CD4-positive, CD25-positive, alpha-beta regulatory T cell (primary cell): Measurements from ENCODE around the gene TNFAIP2. TPM values are rescaled to one million over a fixed set of nuclear protein-coding genes. Genes with fewer than 3 reads are reported as not detected.
A peak's percentile ranks its signal among the peaks of the same experiment; 100 is the strongest.

ENCODE experiments used
- ATAC-seq, 2 donors: fragments of 150-1000 bp; cut with Tn5 transposase; one replicate each; pipeline ENCODE4 v1.10.0; 2021; ENCODE audit warnings: low read depth in 2 of 2, moderate number of reproducible peaks in 2 of 2, moderate library complexity in 1 of 2
- DNase-seq, 3 donors: peaks; one replicate each; pipeline versions ENCODE4 v3.0.0 to v3.0.0-alpha.2; 2012 to 2022; ENCODE audit warnings: mixed read lengths in 1 of 3
- H3K27ac ChIP-seq: one replicate; pipeline ENCODE4 v1.7.0; 2013; ENCODE audit warnings: mild to moderate bottlenecking, low read length; ENCODE audit not compliant: insufficient read depth, poor library complexity, severe bottlenecking
- H3K27me3 ChIP-seq: one replicate; pipeline ENCODE4 v1.7.0; 2013; ENCODE audit warnings: low read length; ENCODE audit not compliant: control insufficient read depth, insufficient read depth
- H3K36me3 ChIP-seq: one replicate; pipeline ENCODE4 v1.7.0; 2013; ENCODE audit warnings: mild to moderate bottlenecking, low read length, moderate library complexity; ENCODE audit not compliant: control insufficient read depth, insufficient read depth
- H3K4me1 ChIP-seq: 2 replicates; pipeline ENCODE4 v1.7.0; 2013; ENCODE audit warnings: mild to moderate bottlenecking, low read length; ENCODE audit not compliant: insufficient read depth, control insufficient read depth, poor library complexity, severe bottlenecking
- H3K4me3 ChIP-seq: one replicate; pipeline ENCODE4 v1.7.0; 2013; ENCODE audit warnings: low read depth, mild to moderate bottlenecking, low read length, moderate library complexity
- H3K9me3 ChIP-seq, 2 experiments: 1 replicate in 1 of 2; 2 replicates in 1 of 2; pipeline ENCODE4 v1.7.0; 2013; ENCODE audit warnings: low read length in 2 of 2, mild to moderate bottlenecking in 1 of 2, moderate library complexity in 1 of 2; ENCODE audit not compliant: control insufficient read depth in 2 of 2
- H3K27ac Mint-ChIP-seq, 3 donors: one replicate each; pipeline ENCODE4 v1.8.0; 2020 to 2022; ENCODE audit warnings: mild to moderate bottlenecking in 3 of 3, mixed read lengths in 3 of 3, moderate library complexity in 2 of 3
- H3K27me3 Mint-ChIP-seq: one replicate; pipeline ENCODE4 v1.8.0; 2022; ENCODE audit warnings: mild to moderate bottlenecking, mixed read lengths
- H3K36me3 Mint-ChIP-seq: one replicate; pipeline ENCODE4 v1.8.0; 2020; ENCODE audit warnings: mixed read lengths
- H3K4me1 Mint-ChIP-seq, 4 donors: one replicate each; pipeline ENCODE4 v1.8.0; 2020 to 2022; ENCODE audit warnings: mixed read lengths in 4 of 4, mild to moderate bottlenecking in 1 of 4
- H3K4me3 Mint-ChIP-seq, 4 donors: one replicate each; pipeline ENCODE4 v1.8.0; 2020 to 2022; ENCODE audit warnings: mild to moderate bottlenecking in 4 of 4, mixed read lengths in 4 of 4, moderate library complexity in 3 of 4
- H3K9me3 Mint-ChIP-seq, 7 donors: one replicate each; pipeline ENCODE4 v1.8.0; 2020 to 2022; ENCODE audit warnings: mixed read lengths in 7 of 7, mild to moderate bottlenecking in 3 of 7, moderate library complexity in 2 of 7
- polyA plus RNA-seq, 4 donors: library from polyadenylated mRNA; unstranded; fragments of 300-500 nt; fragmentation: Illumina TruSeq; gene quantifications; one replicate each; pipeline ENCODE4 v1.2.3, GENCODE V29; 2021
- total RNA-seq: library from RNA; stranded (reverse); gene quantifications from one replicate; pipeline ENCODE4 v1.2.3, GENCODE V29; 2022

Gene TNFAIP2
- total and polyA plus RNA-seq, 5 donors from 2014 or later: 0.64 TPM; not detected in 4

- no peak overlapping the region for H3K27ac ChIP-seq
- Mint-ChIP-seq H3K9me3 (no peaks in the 10 kb centered on the region), H3K27me3 (peaks cover 11% of the 10 kb centered on the region), H3K4me3 (no peak overlapping the region), H3K4me1 (peaks cover 0 to 3% (median 0%) of the 10 kb centered on the region in 4 donors), H3K36me3 (no peaks in the 10 kb centered on the region), H3K27ac (no peak overlapping the region)
- H3K4me1 ChIP-seq: no peaks in the 10 kb centered on the region
- no peaks in the 10 kb centered on the region for H3K27me3 ChIP-seq
- ATAC-seq (no peak), DNase-seq (no peak)
- no peak overlapping the region for H3K4me3 ChIP-seq
- H3K36me3 ChIP-seq: no peaks in the 10 kb centered on the region
- no peaks in the 10 kb centered on the region for H3K9me3 ChIP-seq
Measured at GRCh38 chr14:103158688-103159087, 35.4 kb downstream of the TNFAIP2 start.

- H3K36me3 ChIP-seq: no peaks in the 10 kb centered on the region
- peaks cover 0 to 3% (median 0%) of the 10 kb centered on the region in 4 donors for H3K4me1 Mint-ChIP-seq
- H3K27me3 Mint-ChIP-seq: peaks cover 15% of the 10 kb centered on the region
- H3K27me3 ChIP-seq: no peaks in the 10 kb centered on the region
- no peak overlapping the region for H3K4me3 Mint-ChIP-seq
- DNase-seq (no peak), ATAC-seq (no peak)
- H3K4me1 ChIP-seq: no peaks in the 10 kb centered on the region
- no peaks in the 10 kb centered on the region for H3K36me3 Mint-ChIP-seq
- no peak overlapping the region for H3K27ac ChIP-seq
- no peaks in the 10 kb centered on the region for H3K9me3 Mint-ChIP-seq
- H3K4me3 ChIP-seq: no peak overlapping the region
- H3K9me3 ChIP-seq: no peaks in the 10 kb centered on the region
- no peak overlapping the region for H3K27ac Mint-ChIP-seq
Measured at GRCh38 chr14:103160321-103161053, 37.2 kb downstream of the TNFAIP2 start.

- no peaks in the 10 kb centered on the region for H3K36me3 Mint-ChIP-seq
Measured at GRCh38 chr14:103161054-103161397, 37.8 kb downstream of the TNFAIP2 start.

GRCh38 chr14:103163199-103163598 is 39.9 kb downstream of the TNFAIP2 start:
- H3K27me3 Mint-ChIP-seq: peaks cover 15% of the 10 kb centered on the region
- ATAC-seq: no peak
- DNase-seq: no peak
- no peaks in the 10 kb centered on the region for H3K27me3 ChIP-seq
- no peak overlapping the region for H3K4me3 Mint-ChIP-seq
- H3K9me3 Mint-ChIP-seq: no peaks in the 10 kb centered on the region
- H3K4me1 Mint-ChIP-seq: peaks cover 0 to 3% (median 0%) of the 10 kb centered on the region in 4 donors
- H3K36me3 ChIP-seq: no peaks in the 10 kb centered on the region
- H3K36me3 Mint-ChIP-seq: no peaks in the 10 kb centered on the region
- H3K4me1 ChIP-seq: no peaks in the 10 kb centered on the region
- H3K9me3 ChIP-seq: no peaks in the 10 kb centered on the region
- no peak overlapping the region for H3K27ac Mint-ChIP-seq
- no peak overlapping the region for H3K27ac ChIP-seq
- H3K4me3 ChIP-seq: no peak overlapping the region

More at GRCh38 chr14:103161054-103161397, 37.8 kb downstream of the TNFAIP2 start:
- Mint-ChIP-seq H3K4me3 (no peak overlapping the region), H3K9me3 (no peaks in the 10 kb centered on the region), H3K27me3 (peaks cover 15% of the 10 kb centered on the region), H3K27ac (no peak overlapping the region), H3K4me1 (peaks cover 0 to 3% (median 0%) of the 10 kb centered on the region in 4 donors)
- no peak for ATAC-seq
- Histone ChIP-seq H3K27ac (no peak overlapping the region), H3K4me3 (no peak overlapping the region), H3K4me1 (no peaks in the 10 kb centered on the region), H3K27me3 (no peaks in the 10 kb centered on the region), H3K9me3 (no peaks in the 10 kb centered on the region), H3K36me3 (no peaks in the 10 kb centered on the region)
- no peak for DNase-seq

GRCh38 chr14:103164006-103164405 is 40.7 kb downstream of the TNFAIP2 start:
- H3K9me3 Mint-ChIP-seq: no peaks in the 10 kb centered on the region
- H3K36me3 Mint-ChIP-seq: no peaks in the 10 kb centered on the region
- DNase-seq: no peak
- Histone ChIP-seq H3K36me3 (no peaks in the 10 kb centered on the region), H3K27ac (no peak overlapping the region), H3K27me3 (no peaks in the 10 kb centered on the region), H3K4me3 (no peak overlapping the region), H3K4me1 (no peaks in the 10 kb centered on the region), H3K9me3 (no peaks in the 10 kb centered on the region)
- H3K27ac Mint-ChIP-seq: no peak overlapping the region
- no peak for ATAC-seq
- H3K4me3 Mint-ChIP-seq: no peak overlapping the region
- peaks cover 15% of the 10 kb centered on the region for H3K27me3 Mint-ChIP-seq
- peaks cover 0 to 3% (median 0%) of the 10 kb centered on the region in 4 donors for H3K4me1 Mint-ChIP-seq

- no peaks in the 10 kb centered on the region for H3K27me3 ChIP-seq
- Mint-ChIP-seq H3K36me3 (no peaks in the 10 kb centered on the region), H3K9me3 (peaks cover 0 to 3% (median 0%) of the 10 kb centered on the region in 7 donors)
Measured at GRCh38 chr14:103164779-103165178, 41.5 kb downstream of the TNFAIP2 start.

GRCh38 chr14:103165323-103165722 is 42.1 kb downstream of the TNFAIP2 start:
- Mint-ChIP-seq H3K27me3 (peaks cover 20% of the 10 kb centered on the region), H3K9me3 (peaks cover 0 to 8% (median 0%) of the 10 kb centered on the region in 7 donors), H3K4me1 (peaks cover 0 to 3% (median 0%) of the 10 kb centered on the region in 4 donors), H3K36me3 (no peaks in the 10 kb centered on the region), H3K4me3 (peak overlapping the region in 1 of 4 donors; percentile 43), H3K27ac (no peak overlapping the region)
- Histone ChIP-seq H3K27ac (no peak overlapping the region), H3K4me1 (no peaks in the 10 kb centered on the region), H3K36me3 (no peaks in the 10 kb centered on the region), H3K4me3 (no peak overlapping the region), H3K27me3 (no peaks in the 10 kb centered on the region), H3K9me3 (peaks cover 0 to 4% of the 10 kb centered on the region in 2 experiments)
- no peak for ATAC-seq
- no peak for DNase-seq

More at GRCh38 chr14:103164779-103165178, 41.5 kb downstream of the TNFAIP2 start:
- DNase-seq (no peak), ATAC-seq (no peak)
- Histone ChIP-seq H3K4me1 (no peaks in the 10 kb centered on the region), H3K36me3 (no peaks in the 10 kb centered on the region), H3K9me3 (peaks cover 0 to 1% of the 10 kb centered on the region in 2 experiments), H3K27ac (no peak overlapping the region), H3K4me3 (no peak overlapping the region)
- H3K27me3 Mint-ChIP-seq: peaks cover 17% of the 10 kb centered on the region
- no peak overlapping the region for H3K4me3 Mint-ChIP-seq
- peaks cover 0 to 3% (median 0%) of the 10 kb centered on the region in 4 donors for H3K4me1 Mint-ChIP-seq
- no peak overlapping the region for H3K27ac Mint-ChIP-seq

GRCh38 chr14:103169954-103170353 is 46.7 kb downstream of the TNFAIP2 start:
- H3K36me3 ChIP-seq: no peaks in the 10 kb centered on the region
- no peaks in the 10 kb centered on the region for H3K36me3 Mint-ChIP-seq
- peaks cover 0 to 36% (median 2%) of the 10 kb centered on the region in 7 donors for H3K9me3 Mint-ChIP-seq
- no peak overlapping the region for H3K4me3 Mint-ChIP-seq
- H3K4me1 Mint-ChIP-seq: no peaks in the 10 kb centered on the region
- H3K4me1 ChIP-seq: no peaks in the 10 kb centered on the region
- no peak overlapping the region for H3K4me3 ChIP-seq
- DNase-seq (no peak), ATAC-seq (no peak)
- H3K27ac Mint-ChIP-seq: no peak overlapping the region
- H3K27me3 ChIP-seq: no peaks in the 10 kb centered on the region
- H3K27me3 Mint-ChIP-seq: peaks cover 27% of the 10 kb centered on the region
- peaks cover 4% of the 10 kb centered on the region in 2 experiments for H3K9me3 ChIP-seq
- no peak overlapping the region for H3K27ac ChIP-seq
